AG09319 (cell line): Measurements from ENCODE around the gene CHD3.

Experiments
- DNase-seq: peaks from one replicate; pipeline ENCODE4 v3.0.0-alpha.2; 2010; ENCODE audit warnings: low read depth; ENCODE audit errors: extremely low read depth
- CTCF ChIP-seq: IDR thresholded peaks from 2 replicates; pipeline ENCODE4 v1.5.1; 2011; ENCODE audit warnings: low read depth, mild to moderate bottlenecking, inconsistent platforms, low read length, moderate library complexity

The CHD3 gene

GRCh38 chr17:7846765-7847661, 41.6 kb upstream of the CHD3 start:
- DNase-seq, result no peak
- no peak for TF ChIP-seq CTCF

GRCh38 chr17:7848131-7848579, 40.4 kb upstream of the CHD3 start:
- no peak for TF ChIP-seq CTCF
- no peak for DNase-seq

- no peak for TF ChIP-seq CTCF
- DNase-seq, result no peak
These were observed 39.9 kb upstream of the CHD3 start for GRCh38 chr17:7848739-7849129.

DNA sequence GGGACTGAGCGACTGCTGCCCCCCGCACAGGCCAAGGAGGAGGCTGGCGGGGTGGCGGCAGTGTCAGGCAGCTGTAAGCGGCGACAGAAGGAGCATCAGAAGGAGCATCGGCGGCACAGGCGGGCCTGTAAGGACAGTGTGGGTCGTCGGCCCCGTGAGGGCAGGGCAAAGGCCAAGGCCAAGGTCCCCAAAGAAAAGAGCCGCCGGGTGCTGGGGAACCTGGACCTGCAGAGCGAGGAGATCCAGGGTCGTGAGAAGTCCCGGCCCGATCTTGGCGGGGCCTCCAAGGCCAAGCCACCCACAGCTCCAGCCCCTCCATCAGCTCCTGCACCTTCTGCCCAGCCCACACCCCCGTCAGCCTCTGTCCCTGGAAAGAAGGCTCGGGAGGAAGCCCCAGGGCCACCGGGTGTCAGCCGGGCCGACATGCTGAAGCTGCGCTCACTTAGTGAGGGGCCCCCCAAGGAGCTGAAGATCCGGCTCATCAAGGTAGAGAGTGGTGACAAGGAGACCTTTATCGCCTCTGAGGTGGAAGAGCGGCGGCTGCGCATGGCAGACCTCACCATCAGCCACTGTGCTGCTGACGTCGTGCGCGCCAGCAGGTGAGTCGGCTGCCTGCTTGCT, 39.3 kb upstream of the CHD3 start:
- no peak for TF ChIP-seq CTCF
- DNase-seq, result no peak

- no peak for DNase-seq
- no peak for TF ChIP-seq CTCF
These were observed 38.7 kb upstream of the CHD3 start for GRCh38 chr17:7849751-7850504.

DNA sequence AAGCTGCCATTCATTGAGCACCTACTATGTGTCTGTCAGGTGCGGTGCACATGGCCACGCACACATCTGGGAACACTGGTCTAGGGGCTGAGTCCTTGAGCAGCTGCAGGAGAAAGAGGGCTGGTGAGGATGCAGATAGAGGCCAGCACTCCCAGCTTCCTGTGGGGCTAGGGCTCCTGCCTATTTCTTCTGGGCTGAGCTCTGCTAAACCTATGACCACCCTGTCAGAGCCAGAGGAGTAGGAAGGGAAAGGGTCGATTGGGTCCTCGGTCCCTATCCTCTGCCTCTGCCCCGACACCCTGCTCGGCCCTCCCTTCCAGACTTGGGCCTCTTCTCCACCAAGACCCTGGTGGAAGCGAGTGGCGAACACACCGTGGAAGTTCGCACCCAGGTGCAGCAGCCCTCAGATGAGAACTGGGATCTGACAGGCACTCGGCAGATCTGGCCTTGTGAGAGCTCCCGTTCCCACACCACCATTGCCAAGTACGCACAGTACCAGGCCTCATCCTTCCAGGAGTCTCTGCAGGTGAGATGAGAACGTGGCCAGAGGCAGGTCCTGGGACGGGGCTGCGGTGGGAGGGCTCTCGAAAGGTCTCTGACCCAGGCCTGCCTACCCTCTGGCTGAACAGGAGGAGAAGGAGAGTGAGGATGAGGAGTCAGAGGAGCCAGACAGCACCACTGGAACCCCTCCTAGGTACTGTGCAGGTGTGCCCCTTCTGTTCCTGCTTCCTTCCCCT, 37.7 kb upstream of the CHD3 start:
- no peak for TF ChIP-seq CTCF
- no peak for DNase-seq
